ENCODE measurements around the gene MTIF2. TPM values are rescaled to one million over a fixed set of nuclear protein-coding genes. Genes with fewer than 3 reads are reported as not detected.

The MTIF2 gene
- total and polyA plus RNA-seq, 9 of the 15 experiments (the other 6 are each of a cell fraction or from before 2014, with no cell fraction given): 58.7 to 143 (median 105) TPM

DNA sequence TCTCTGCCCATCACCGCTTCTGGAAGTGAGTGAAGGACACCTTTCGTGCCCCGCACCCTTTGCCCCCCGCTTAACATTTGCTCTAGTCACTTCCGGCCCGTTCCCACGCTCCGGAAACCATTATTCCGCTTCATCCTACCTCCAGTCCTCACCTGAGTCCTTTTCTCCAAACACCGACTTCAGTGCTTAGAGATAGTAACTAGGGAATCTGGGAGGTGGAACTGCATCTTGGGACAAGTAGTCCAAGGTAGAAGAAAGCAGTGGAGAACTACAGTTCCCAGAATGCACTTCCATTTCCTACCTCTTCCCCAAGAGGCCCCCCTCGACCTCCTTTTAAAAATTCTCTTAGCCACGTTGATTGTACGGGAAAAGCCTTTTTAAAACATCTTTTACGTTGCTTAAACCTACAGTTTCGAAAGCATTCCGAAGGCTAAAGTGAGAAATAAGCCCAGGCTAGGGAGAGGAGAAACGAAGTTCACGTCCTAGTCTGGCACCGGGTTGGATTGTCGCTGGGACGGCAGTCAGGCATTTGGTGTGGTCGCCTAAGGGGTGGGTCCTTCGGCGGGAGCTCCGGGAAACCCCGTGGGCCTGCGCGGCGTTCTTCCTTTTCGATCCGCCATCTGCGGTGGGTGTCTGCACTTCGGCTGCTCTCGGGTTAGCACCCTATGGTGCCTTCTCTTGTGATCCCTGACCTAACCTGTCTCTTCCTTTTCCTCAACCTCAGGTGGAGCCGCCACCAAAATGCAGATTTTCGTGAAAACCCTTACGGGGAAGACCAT, 36.8 kb downstream of the MTIF2 start, which contains the start of the genes CLHC1 and RPS27A (continued):
- TF ChIP-seq, protein P1, sequence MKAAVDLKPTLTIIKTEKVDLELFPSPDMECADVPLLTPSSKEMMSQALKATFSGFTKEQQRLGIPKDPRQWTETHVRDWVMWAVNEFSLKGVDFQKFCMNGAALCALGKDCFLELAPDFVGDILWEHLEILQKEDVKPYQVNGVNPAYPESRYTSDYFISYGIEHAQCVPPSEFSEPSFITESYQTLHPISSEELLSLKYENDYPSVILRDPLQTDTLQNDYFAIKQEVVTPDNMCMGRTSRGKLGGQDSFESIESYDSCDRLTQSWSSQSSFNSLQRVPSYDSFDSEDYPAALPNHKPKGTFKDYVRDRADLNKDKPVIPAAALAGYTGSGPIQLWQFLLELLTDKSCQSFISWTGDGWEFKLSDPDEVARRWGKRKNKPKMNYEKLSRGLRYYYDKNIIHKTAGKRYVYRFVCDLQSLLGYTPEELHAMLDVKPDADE (conservative IDR thresholded peaks at IDR 0.05; ENCODE audit: control insufficient read depth, low read depth, low read length): peak; percentile 52; the same call in 1 of the 2 replicates
- TF ChIP-seq ZNF282 (CRISPR knock-in tag; IDR thresholded peaks at IDR 0.05) (no peak), POLR2AphosphoS5 (IDR thresholded peaks at IDR 0.05; ENCODE audit: control insufficient read depth, insufficient read depth, low read depth, low read length) (peak; percentile 94), POLR2G (IDR thresholded peaks at IDR 0.05; ENCODE audit: low read depth, low read length) (peak; percentile 93), SP1 (CRISPR knock-in tag; IDR thresholded peaks at IDR 0.05) (peak; percentile 85), ZNF133 (CRISPR knock-in tag; IDR thresholded peaks at IDR 0.05) (no peak), POLR2A (conservative IDR thresholded peaks at IDR 0.05) (peak; percentile 99), ELF4 (CRISPR knock-in tag; IDR thresholded peaks at IDR 0.05) (peak; percentile 40; the same call in 1 of the 2 replicates), NBN (IDR thresholded peaks at IDR 0.05; ENCODE audit: low read depth) (peak; percentile 26; the same call in 1 of the 2 replicates), CHD2 (IDR thresholded peaks at IDR 0.05; ENCODE audit: low read depth, low read length) (no peak), PML (IDR thresholded peaks at IDR 0.05; ENCODE audit: low read length) (peak; percentile 76), RBM39 (optimal IDR thresholded peaks at IDR 0.05; ENCODE audit: low read depth, low read length) (no peak), CREB1 (IDR thresholded peaks at IDR 0.05) (no peak), CREB1 (CRISPR knock-in tag; IDR thresholded peaks at IDR 0.05) (peak; percentile 28; the same call in 1 of the 2 replicates), ZNF217 (CRISPR knock-in tag; IDR thresholded peaks at IDR 0.05) (no peak), TAL1 (IDR thresholded peaks at IDR 0.05) (peak; percentile 50), PTTG1 (tag; IDR thresholded peaks at IDR 0.05; ENCODE audit: low read depth) (no peak), HDAC3 (IDR thresholded peaks at IDR 0.05; ENCODE audit: borderline replicate concordance, partially characterized antibody) (peak; percentile 22), ETV1 (tag; conservative IDR thresholded peaks at IDR 0.05; ENCODE audit: low read depth) (peak; percentile 63), BHLHE40 (IDR thresholded peaks at IDR 0.05; ENCODE audit: low read length) (no peak), ZNF239 (CRISPR knock-in tag; IDR thresholded peaks at IDR 0.05) (no peak)
- TF ChIP-seq, protein P2, sequence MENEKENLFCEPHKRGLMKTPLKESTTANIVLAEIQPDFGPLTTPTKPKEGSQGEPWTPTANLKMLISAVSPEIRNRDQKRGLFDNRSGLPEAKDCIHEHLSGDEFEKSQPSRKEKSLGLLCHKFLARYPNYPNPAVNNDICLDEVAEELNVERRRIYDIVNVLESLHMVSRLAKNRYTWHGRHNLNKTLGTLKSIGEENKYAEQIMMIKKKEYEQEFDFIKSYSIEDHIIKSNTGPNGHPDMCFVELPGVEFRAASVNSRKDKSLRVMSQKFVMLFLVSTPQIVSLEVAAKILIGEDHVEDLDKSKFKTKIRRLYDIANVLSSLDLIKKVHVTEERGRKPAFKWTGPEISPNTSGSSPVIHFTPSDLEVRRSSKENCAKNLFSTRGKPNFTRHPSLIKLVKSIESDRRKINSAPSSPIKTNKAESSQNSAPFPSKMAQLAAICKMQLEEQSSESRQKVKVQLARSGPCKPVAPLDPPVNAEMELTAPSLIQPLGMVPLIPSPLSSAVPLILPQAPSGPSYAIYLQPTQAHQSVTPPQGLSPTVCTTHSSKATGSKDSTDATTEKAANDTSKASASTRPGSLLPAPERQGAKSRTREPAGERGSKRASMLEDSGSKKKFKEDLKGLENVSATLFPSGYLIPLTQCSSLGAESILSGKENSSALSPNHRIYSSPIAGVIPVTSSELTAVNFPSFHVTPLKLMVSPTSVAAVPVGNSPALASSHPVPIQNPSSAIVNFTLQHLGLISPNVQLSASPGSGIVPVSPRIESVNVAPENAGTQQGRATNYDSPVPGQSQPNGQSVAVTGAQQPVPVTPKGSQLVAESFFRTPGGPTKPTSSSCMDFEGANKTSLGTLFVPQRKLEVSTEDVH (IDR thresholded peaks at IDR 0.05; ENCODE audit: low read depth, partially characterized antibody): no peak
- TF ChIP-seq, protein P3, sequence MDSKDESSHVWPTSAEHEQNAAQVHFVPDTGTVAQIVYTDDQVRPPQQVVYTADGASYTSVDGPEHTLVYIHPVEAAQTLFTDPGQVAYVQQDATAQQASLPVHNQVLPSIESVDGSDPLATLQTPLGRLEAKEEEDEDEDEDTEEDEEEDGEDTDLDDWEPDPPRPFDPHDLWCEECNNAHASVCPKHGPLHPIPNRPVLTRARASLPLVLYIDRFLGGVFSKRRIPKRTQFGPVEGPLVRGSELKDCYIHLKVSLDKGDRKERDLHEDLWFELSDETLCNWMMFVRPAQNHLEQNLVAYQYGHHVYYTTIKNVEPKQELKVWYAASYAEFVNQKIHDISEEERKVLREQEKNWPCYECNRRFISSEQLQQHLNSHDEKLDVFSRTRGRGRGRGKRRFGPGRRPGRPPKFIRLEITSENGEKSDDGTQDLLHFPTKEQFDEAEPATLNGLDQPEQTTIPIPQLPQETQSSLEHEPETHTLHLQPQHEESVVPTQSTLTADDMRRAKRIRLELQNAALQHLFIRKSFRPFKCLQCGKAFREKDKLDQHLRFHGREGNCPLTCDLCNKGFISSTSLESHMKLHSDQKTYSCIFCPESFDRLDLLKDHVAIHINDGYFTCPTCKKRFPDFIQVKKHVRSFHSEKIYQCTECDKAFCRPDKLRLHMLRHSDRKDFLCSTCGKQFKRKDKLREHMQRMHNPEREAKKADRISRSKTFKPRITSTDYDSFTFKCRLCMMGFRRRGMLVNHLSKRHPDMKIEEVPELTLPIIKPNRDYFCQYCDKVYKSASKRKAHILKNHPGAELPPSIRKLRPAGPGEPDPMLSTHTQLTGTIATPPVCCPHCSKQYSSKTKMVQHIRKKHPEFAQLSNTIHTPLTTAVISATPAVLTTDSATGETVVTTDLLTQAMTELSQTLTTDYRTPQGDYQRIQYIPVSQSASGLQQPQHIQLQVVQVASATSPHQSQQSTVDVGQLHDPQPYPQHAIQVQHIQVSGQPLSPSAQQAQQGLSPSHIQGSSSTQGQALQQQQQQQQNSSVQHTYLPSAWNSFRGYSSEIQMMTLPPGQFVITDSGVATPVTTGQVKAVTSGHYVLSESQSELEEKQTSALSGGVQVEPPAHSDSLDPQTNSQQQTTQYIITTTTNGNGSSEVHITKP (IDR thresholded peaks at IDR 0.05; ENCODE audit: partially characterized antibody): no peak
